Measurements from ENCODE around the gene GCK. TPM values are rescaled to one million over a fixed set of nuclear protein-coding genes. Genes with fewer than 3 reads are reported as not detected.

GCK gene
- total and polyA plus RNA-seq, 2 donors (not counting 3 experiments of a cell fraction or from before 2014, with no cell fraction given) = 0.17 to 0.51 TPM

- CTCF ChIA-PET = no interaction called here
- no peak for FAIRE-seq
- no TSS peak for BruUV-seq (replicated peaks)
These were observed 32.8 kb upstream of the GCK start for GRCh38 chr7:44222074-44222473.

More at GRCh38 chr7:44222074-44222473, 32.8 kb upstream of the GCK start:
- Histone ChIP-seq H3K4me1 (ENCODE audit: control insufficient read depth, extremely low read depth, insufficient read depth, low read length) (no peaks in the 10 kb centered on the region), H3K27ac (ENCODE audit: insufficient read depth, low read depth, low read length) (no peak overlapping the region), H3K9me1 (replicated peaks; ENCODE audit: control insufficient read depth, extremely low read depth, insufficient read depth, low read length) (no peaks in the 10 kb centered on the region), H3K36me3 (ENCODE audit: control insufficient read depth in 2 of 2, extremely low read depth in 1 of 2, insufficient read depth in 2 of 2, low read length in 2 of 2) (no peaks in the 10 kb centered on the region), H3K9ac (replicated peaks; ENCODE audit: extremely low read depth, insufficient read depth, low read length) (no peak overlapping the region), H3K4me2 (ENCODE audit: insufficient read depth, low read length) (no peak overlapping the region), H3K4me3 (replicated peaks in 1 of 3; ENCODE audit: insufficient read depth in 1 of 3, low read depth in 1 of 3, low read length in 3 of 3) (no peak overlapping the region), H3K27me3 (ENCODE audit: control insufficient read depth in 2 of 2, insufficient read depth in 2 of 2, low read length in 2 of 2) (no peaks in the 10 kb centered on the region), H4K20me1 (replicated peaks; ENCODE audit: control insufficient read depth, extremely low read depth, insufficient read depth, low read length) (no peaks in the 10 kb centered on the region), H2AFZ (ENCODE audit: low read depth, low read length) (no peak overlapping the region), H3K79me2 (ENCODE audit: control insufficient read depth, insufficient read depth, low read length) (no peaks in the 10 kb centered on the region), H3K9me3 (replicated peaks; ENCODE audit: control insufficient read depth, insufficient read depth, low read length) (no peaks in the 10 kb centered on the region)
- no peak for TF ChIP-seq CTCF (IDR thresholded peaks at IDR 0.05; ENCODE audit: extremely low read depth in 1 of 2, insufficient read depth in 1 of 2, low read depth in 1 of 2, low read length in 2 of 2)
- no peak for TF ChIP-seq POLR2A (IDR thresholded peaks at IDR 0.05; ENCODE audit: low read depth, low read length)
- TF ChIP-seq GATA2 (IDR thresholded peaks at IDR 0.05; ENCODE audit: insufficient read depth, insufficient read length, low read depth, low read length) = no peak
- no peak for TF ChIP-seq POLR2AphosphoS5 (IDR thresholded peaks at IDR 0.05; ENCODE audit: insufficient read depth, low read depth, low read length)
- TF ChIP-seq JUN (IDR thresholded peaks at IDR 0.05; ENCODE audit: borderline replicate concordance, insufficient read depth, insufficient read length, low read depth) = no peak
- no peak for TF ChIP-seq EZH2 (IDR thresholded peaks at IDR 0.05; ENCODE audit: borderline replicate concordance, low read depth, low read length, severe bottlenecking)
- no peak for TF ChIP-seq MYC (IDR thresholded peaks at IDR 0.05; ENCODE audit: low read depth, low read length)
- no peak for TF ChIP-seq MAX (IDR thresholded peaks at IDR 0.05; ENCODE audit: insufficient read depth, insufficient read length)
- TF ChIP-seq FOS (IDR thresholded peaks at IDR 0.05; ENCODE audit: borderline replicate concordance, insufficient read depth, low read length) = no peak
- no peak for DNase-seq (ENCODE audit: low read depth, low spot score)
- intact Hi-C loops (cut with micrococcal nuclease) (no loop called here), dilution Hi-C loops (cut with MboI; ENCODE audit: extremely low pct_ligation_motif_present, low sequenced_read_pairs) (no loop called here)
- POLR2A ChIA-PET = no interaction called here
